Transverse colon (tissue), 4 donors: ENCODE measurements around the gene KMT2C.

Experiments used
- EP300 ChIP-seq: sonication (generic); formaldehyde crosslinking; IDR thresholded peaks from one replicate; pipeline ENCODE4 v1.6.1; 2017; ENCODE audit warnings: antibody characterized with exemption, low read depth
- POLR2A ChIP-seq: fragments of 450-650 bp; IDR thresholded peaks from one replicate; pipeline ENCODE4 v1.6.1; 2016; ENCODE audit warnings: antibody characterized with exemption, mild to moderate bottlenecking, moderate library complexity
- POLR2AphosphoS5 ChIP-seq, 3 donors: sonication (generic); formaldehyde crosslinking; IDR thresholded peaks; one replicate each; pipeline ENCODE4 v1.6.1; 2016; ENCODE audit warnings: antibody characterized with exemption in 3 of 3
- TF ChIP-seq, protein P1 (sequence below), 5 experiments: fragments of 200-600 bp in 3 of 5; fragments of 450-650 bp in 2 of 5; sonication (generic) in 3 of 5; IDR thresholded peaks; 1 replicate in 2 of 5; 2 replicates in 3 of 5; pipeline ENCODE4 v1.5.1; 2016 to 2017; ENCODE audit warnings: antibody characterized with exemption in 5 of 5, inconsistent platforms in 3 of 5, mild to moderate bottlenecking in 2 of 5, moderate library complexity in 1 of 5

DNA sequence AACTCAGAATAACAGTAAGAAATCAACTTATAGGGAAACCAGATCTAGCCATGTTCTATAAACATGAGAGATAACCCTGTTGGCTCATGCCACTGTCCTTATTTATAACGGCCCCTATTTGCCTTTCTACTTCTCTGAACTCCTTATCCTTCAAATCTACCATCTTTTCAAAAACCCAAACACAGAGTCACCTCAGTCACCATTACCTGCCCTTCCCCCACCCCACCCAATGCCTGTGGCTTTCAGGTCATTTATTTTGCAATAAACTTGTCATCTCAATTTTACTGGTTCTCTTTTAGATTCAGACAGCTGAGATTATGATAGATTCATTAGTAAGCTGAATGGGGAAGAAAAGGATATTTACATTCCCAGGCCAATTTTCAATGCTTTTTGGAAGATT lies 53.6 kb downstream of the KMT2C start:
- TF ChIP-seq, protein P1, sequence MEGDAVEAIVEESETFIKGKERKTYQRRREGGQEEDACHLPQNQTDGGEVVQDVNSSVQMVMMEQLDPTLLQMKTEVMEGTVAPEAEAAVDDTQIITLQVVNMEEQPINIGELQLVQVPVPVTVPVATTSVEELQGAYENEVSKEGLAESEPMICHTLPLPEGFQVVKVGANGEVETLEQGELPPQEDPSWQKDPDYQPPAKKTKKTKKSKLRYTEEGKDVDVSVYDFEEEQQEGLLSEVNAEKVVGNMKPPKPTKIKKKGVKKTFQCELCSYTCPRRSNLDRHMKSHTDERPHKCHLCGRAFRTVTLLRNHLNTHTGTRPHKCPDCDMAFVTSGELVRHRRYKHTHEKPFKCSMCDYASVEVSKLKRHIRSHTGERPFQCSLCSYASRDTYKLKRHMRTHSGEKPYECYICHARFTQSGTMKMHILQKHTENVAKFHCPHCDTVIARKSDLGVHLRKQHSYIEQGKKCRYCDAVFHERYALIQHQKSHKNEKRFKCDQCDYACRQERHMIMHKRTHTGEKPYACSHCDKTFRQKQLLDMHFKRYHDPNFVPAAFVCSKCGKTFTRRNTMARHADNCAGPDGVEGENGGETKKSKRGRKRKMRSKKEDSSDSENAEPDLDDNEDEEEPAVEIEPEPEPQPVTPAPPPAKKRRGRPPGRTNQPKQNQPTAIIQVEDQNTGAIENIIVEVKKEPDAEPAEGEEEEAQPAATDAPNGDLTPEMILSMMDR (IDR thresholded peaks at IDR 0.05), result no peak
- TF ChIP-seq EP300, result no peak
- TF ChIP-seq POLR2A, result no peak
- TF ChIP-seq POLR2AphosphoS5 (IDR thresholded peaks at IDR 0.05), result no peak
